HG03354 (cell line): ENCODE data around the gene DMD.
A peak's percentile ranks its signal among the peaks of the same experiment; 100 is the strongest.

Experiments
- ATAC-seq: cut with Tn5 transposase; IDR thresholded peaks from one replicate; pipeline ENCODE4 v1.9.1; 2021; ENCODE audit warnings: mild to moderate bottlenecking; ENCODE audit not compliant: unreplicated experiment, poor library complexity, severe bottlenecking

DMD gene

GRCh38 chrX:31302573-31303075, 1908.7 kb downstream of the DMD start:
- ATAC-seq: no peak

- no peak for ATAC-seq
Measured at GRCh38 chrX:31301941-31302340, 1909.4 kb downstream of the DMD start.

- no peak for ATAC-seq
Measured at GRCh38 chrX:31301203-31301602, 1910.1 kb downstream of the DMD start.

- no peak for ATAC-seq
Measured at GRCh38 chrX:31298916-31299315, 1912.4 kb downstream of the DMD start.

- ATAC-seq: no peak
Measured at GRCh38 chrX:31297881-31298280, 1913.5 kb downstream of the DMD start.

- ATAC-seq: no peak
Measured at GRCh38 chrX:31294475-31294874, 1916.9 kb downstream of the DMD start.

GRCh38 chrX:31293409-31293808, 1917.9 kb downstream of the DMD start:
- ATAC-seq: no peak

GRCh38 chrX:31291131-31291530, 1920.2 kb downstream of the DMD start:
- no peak for ATAC-seq

- no peak for ATAC-seq
Measured at GRCh38 chrX:31287861-31288260, 1923.5 kb downstream of the DMD start.

GRCh38 chrX:31280580-31280979, 1930.8 kb downstream of the DMD start:
- peak; percentile 60 for ATAC-seq

- no peak for ATAC-seq
Measured at GRCh38 chrX:31279359-31279758, 1932.0 kb downstream of the DMD start.

GRCh38 chrX:31272472-31272775, 1938.9 kb downstream of the DMD start:
- no peak for ATAC-seq

GRCh38 chrX:31271615-31272471, 1939.5 kb downstream of the DMD start:
- no peak for ATAC-seq

GRCh38 chrX:31269914-31270313, 1941.4 kb downstream of the DMD start:
- ATAC-seq: no peak

- no peak for ATAC-seq
Measured at GRCh38 chrX:31268359-31268758, 1943.0 kb downstream of the DMD start.

GRCh38 chrX:31266203-31267076, 1944.9 kb downstream of the DMD start:
- peak; percentile 82 for ATAC-seq

- ATAC-seq: no peak
Measured at GRCh38 chrX:31265383-31265782, 1946.0 kb downstream of the DMD start.

- no peak for ATAC-seq
Measured at GRCh38 chrX:31260351-31260750, 1951.0 kb downstream of the DMD start.

GRCh38 chrX:31258166-31258565, 1953.2 kb downstream of the DMD start:
- no peak for ATAC-seq

- no peak for ATAC-seq
Measured at GRCh38 chrX:31255310-31256033, 1955.9 kb downstream of the DMD start.
